Lower leg skin (tissue), 3 donors: ENCODE results near the gene COG5.

Source experiments
- CTCF ChIP-seq, 3 donors: fragments of 450-650 bp; IDR thresholded peaks; one replicate each; pipeline ENCODE4 v1.5.1; 2016; ENCODE audit warnings: antibody characterized with exemption in 3 of 3, mild to moderate bottlenecking in 3 of 3, moderate library complexity in 2 of 3
- POLR2A ChIP-seq, 2 donors: fragments of 450-650 bp; IDR thresholded peaks; one replicate each; pipeline ENCODE4 v1.6.1; 2016 to 2017; ENCODE audit warnings: antibody characterized with exemption in 2 of 2, mild to moderate bottlenecking in 1 of 2, moderate library complexity in 1 of 2

GRCh38 chr7:107386548-107387102 is 177.1 kb downstream of the COG5 start:
- no peak for TF ChIP-seq CTCF (IDR thresholded peaks at IDR 0.05)
- TF ChIP-seq POLR2A (IDR thresholded peaks at IDR 0.05), result no peak
